Measurements from ENCODE around the gene AP3B1.
A peak's percentile ranks its signal among the peaks of the same experiment; 100 is the strongest.

AP3B1 gene, protein sequence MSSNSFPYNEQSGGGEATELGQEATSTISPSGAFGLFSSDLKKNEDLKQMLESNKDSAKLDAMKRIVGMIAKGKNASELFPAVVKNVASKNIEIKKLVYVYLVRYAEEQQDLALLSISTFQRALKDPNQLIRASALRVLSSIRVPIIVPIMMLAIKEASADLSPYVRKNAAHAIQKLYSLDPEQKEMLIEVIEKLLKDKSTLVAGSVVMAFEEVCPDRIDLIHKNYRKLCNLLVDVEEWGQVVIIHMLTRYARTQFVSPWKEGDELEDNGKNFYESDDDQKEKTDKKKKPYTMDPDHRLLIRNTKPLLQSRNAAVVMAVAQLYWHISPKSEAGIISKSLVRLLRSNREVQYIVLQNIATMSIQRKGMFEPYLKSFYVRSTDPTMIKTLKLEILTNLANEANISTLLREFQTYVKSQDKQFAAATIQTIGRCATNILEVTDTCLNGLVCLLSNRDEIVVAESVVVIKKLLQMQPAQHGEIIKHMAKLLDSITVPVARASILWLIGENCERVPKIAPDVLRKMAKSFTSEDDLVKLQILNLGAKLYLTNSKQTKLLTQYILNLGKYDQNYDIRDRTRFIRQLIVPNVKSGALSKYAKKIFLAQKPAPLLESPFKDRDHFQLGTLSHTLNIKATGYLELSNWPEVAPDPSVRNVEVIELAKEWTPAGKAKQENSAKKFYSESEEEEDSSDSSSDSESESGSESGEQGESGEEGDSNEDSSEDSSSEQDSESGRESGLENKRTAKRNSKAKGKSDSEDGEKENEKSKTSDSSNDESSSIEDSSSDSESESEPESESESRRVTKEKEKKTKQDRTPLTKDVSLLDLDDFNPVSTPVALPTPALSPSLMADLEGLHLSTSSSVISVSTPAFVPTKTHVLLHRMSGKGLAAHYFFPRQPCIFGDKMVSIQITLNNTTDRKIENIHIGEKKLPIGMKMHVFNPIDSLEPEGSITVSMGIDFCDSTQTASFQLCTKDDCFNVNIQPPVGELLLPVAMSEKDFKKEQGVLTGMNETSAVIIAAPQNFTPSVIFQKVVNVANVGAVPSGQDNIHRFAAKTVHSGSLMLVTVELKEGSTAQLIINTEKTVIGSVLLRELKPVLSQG

DNA sequence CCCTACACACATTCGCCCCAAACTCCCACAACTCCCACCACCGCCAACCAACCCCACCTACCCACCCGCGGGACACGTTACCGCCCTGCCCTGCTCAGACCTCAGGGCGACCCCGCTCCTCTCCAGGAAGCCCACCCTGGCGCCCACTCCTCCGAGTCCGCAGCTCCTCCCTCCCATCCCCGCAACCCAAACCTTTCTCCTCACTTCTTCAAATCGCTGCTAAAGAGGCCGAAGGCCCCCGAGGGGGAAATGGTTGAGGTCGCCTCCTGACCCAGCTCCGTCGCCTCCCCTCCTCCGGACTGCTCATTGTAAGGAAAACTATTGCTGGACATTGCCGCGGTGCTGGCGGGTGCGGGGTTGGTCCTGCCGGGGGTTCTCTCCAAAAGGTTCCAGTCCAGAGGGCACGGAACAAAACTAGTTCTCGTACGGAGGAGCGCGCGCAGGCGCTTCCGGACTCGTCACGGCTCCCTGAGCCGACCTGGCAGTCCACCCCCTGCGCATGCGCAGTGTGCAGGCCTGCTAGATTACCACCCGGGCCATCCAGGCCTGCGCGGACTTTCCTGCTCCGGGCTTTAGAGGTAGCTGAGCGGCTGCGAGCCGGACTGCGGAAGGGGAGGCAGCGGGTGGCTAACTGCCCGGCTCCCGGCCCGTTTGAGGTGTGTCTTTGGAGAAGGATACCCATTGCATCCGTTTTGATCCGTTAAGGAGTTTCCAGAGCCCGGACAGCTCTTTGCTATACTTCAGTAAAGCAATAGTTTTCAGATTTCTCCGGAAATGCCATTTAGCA, at the start of gene AP3B1:
TSS of gene AP3B1 (minus strand) at position 451 of the 787 bp plus-strand sequence. CDS start at position 332, 119 bp downstream.
- DNase-seq = peak; percentile 100

DNA sequence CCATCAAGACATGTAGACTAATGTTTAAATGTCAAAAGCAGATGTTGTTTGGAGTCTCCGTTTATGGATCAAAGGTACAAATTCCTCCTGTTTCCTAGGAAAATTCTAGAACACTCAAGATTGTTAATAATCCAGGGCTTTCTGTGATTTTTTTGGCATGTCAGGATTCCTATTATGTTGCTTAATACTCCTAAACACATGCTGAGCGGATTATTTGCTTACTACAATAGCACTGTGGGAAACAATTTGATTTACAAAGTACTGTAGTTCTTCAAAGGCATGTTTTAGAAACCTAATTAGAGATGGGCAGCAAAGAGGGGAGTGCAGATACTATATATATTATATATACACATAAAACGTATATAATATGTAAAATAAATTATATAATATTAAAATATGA, 46.9 kb upstream of the AP3B1 start:
- no peak for DNase-seq

DNA sequence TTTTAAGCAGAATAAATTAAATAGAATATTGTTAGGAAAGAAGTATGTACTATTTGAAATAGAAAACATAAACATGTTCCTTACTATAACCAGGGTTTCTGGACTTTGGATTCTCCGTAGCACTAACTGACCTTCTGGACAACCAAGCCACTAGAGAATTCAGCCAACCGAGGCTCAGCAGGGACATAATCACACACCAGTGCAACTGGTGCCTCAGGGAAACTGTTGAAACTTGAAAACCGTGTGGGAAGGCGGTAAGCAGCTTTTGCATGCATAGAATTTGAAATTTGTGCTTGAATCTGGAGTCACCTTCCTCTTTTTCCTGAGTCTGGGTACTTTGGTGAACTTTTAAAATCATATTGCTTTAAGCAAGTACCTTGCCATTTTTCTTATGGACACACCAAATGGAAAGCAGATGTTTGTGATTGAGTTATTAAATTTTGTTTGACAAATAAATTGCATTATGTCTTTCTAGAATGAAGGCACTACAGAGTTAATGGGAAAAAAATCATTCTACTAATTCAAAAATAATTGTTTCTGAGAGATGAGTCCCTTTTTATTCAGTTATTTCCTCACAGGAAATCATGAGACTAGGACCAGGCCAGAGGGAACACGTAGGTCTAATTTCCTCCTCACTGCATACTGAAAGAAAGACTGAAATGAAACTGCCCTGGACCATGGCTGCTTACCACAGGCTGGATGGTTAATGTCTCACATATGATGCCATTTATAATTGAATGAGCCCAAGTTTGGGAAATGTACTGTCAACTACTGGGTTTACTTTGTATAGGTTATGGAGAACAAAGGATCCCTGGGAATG, 45.3 kb upstream of the AP3B1 start:
- DNase-seq = peak; percentile 83

DNA sequence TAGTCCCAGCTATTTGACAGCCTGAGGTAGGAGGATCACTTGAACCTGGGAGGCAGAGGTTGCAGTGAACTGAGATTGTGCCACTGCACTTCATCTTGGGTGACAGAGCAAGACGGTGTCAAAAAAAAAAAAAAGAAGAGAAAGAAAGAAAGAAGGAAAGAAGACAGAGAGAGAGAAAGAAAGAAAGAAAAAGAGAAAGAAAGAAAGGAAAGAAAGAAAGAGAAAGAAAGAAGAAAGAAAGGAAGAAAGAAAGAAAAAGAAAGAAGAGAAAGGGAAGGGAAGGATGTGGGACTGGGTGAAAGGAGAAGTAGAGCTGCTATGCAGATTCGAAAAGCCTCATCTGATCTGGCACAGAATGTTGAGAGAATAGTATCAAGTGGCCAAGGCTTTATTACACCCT, 42.2 kb upstream of the AP3B1 start:
- DNase-seq = peak; percentile 16

DNA sequence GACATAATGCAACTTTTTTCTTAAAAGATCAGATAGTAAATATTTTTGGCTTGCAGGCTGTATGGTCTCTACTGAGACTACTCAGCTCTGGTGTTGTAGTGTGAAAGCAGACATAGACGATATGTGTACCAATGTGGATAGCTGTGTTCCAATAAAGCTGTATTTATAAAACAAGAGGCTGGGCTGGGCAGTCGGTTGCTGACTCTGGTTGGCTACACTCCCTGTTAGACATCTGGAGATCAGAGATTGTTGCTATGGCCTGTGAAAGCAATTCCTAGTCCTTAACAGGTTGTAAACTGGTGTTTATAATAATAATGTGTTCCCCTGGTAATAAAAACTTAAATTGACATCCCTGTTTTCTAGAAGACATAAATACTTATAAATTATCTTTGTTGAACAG, 41.5 kb upstream of the AP3B1 start:
- DNase-seq = no peak

DNA sequence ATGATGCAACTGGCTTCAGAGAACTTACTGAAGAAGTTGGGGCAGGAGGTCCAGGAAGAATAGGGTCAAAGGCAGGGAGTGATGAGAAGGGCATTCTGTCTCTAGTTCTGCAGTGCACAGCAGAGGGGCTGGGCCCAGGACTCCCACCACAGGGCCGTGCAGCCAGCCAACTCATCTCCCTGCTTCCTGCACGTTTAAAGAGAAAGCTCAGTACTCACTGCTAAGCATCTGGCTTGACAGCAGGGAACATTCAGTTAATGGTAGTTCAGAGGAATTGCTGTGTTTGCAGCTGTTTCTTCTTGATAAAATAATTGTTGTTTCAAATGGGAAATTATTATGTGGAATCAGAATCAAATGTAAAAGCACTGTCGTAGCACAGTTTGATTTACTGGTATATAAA, 40.3 kb upstream of the AP3B1 start:
- DNase-seq = no peak

DNA sequence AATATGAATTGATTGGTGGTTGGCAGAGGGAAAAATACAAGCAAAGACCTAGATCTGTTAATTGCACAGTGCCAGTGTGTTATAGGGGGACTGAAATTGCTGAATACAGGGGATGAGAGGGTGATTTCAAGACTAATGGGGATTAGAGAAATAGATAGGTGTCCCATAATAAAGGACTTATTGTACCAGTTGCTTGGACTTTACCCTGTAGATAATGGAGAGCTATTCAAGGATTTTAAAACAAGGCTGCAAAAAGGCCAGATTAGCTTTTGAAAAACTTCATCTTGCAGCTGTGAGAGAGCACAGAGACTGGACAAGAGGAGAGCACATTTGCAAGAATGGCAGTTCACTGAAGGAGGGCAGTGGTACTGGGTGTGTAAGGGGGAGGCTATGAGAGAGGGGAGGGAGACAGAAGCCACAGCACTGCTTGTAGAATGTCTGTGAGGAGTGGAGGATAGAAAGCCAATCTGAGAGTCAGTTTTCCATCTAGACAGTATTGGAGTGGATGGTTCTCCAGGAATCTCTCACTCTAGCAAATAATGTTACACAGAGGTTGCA, 37.1 kb upstream of the AP3B1 start:
- no peak for DNase-seq

DNA sequence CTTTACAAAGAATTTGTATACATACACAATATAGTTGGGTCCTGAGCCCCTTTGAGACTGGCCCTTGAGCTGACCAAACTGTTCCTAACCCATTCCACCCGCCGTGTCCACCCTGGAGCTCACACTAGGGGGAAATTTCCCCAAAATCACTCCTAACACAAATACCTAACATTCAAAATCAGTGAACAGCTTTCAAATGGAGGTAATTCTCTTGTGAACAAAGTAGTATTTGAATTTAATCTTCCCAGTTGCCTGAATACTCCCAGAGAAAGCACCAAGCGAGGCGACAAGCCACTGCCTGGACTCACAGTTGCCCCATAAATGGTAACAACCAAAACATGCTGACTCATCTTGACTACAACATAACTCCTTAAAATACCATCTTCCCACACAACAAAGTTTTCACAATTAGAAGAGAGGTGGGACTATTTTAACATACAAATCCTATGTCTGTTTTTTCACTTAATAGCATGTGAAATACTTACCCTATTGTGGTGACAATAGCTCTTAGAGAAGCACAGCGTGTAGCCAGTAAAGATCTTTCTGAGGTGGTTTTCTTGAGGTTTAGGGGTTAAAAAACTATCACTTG, 34.2 kb upstream of the AP3B1 start:
- peak; percentile 62 for DNase-seq

DNA sequence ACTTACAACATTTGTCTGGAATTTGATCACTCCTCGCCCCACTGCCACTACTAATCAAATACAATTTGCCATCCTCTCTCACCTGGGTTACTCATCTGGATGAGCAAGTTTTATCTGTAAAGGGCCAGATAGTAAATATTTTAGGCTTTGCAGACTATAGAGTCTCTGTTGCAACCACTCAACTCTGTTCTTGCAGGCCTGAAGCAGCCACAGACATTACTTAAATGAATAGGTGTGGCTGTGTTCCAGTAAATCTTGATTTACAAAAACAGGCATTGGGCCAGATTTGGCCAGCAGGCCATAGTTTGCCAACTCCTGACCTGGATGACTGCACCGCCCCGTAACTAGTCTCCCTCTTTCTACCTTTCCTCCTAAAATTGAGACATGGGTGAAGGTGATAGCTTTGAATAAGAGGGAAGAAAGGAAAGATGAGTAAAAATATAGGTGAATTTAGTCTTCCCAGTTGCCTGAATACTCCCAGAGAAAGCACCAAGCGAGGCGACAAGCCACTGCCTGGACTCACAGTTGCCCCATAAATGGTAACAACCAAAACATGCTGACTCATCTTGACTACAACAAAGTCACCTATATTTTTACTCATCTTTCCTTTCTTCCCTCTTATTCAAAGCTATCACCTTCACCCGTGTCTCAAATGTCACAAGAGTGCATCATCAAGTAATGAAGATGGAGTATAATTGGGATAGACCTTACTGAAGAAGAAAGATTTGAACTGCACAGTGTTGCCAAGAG, 33.4 kb upstream of the AP3B1 start:
- no peak for DNase-seq

DNA sequence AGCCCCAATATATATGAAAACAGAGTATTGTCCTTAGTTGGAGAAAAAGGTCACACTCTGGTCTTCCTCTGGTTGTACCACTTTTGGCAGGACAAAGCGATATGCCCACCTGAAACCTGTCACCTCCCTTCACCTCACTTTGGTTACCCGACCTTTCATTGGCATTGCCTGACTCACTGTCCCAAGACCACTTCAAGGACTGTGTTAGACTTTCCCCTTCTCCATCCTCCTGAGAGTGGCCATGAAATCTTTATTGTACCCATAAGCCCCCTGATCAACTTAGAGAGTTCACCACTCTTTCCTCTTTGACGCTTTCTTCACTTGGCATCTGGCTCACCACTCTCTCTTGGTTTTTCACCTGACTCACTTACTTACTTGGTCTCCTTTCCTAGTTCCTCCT, 32.4 kb upstream of the AP3B1 start:
- DNase-seq = no peak

DNA sequence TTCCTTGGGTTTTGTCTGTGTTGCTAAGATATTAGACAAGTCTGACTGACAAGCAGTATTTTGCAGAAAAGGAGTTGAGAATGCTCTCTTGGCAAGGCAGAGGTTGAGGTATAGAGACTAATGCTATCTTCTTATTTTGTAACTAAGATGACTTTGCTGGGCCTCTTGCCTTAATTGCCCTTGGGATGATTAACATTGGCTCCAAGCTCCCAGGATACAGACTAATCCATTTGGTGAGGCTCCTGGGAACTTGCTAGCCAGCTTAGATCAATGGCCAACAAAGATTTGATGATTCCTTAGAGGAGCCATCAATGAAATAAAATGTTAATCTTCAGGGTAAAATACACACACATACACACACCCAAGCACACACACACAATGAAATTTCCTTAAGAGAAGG, 28.7 kb upstream of the AP3B1 start:
- DNase-seq = no peak

DNA sequence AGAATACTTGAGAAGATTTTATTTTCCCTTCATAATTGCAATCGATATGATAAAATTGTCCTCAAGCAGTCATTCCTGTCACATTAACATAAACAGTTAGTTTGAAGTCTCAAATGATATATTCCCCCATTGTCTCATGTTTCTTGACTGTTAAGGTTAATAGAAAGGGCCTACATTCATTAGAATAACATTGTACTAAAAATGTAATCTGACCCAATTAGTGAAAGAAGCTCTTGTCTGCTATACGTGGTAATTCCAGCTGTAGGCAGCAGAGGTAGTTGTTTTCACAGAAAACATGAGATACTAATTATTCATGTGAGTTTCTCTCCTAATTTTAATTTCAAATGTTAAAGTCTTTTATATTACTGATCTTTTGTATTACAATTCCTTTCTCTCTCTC, 25.9 kb upstream of the AP3B1 start:
- peak; percentile 42 for DNase-seq

DNA sequence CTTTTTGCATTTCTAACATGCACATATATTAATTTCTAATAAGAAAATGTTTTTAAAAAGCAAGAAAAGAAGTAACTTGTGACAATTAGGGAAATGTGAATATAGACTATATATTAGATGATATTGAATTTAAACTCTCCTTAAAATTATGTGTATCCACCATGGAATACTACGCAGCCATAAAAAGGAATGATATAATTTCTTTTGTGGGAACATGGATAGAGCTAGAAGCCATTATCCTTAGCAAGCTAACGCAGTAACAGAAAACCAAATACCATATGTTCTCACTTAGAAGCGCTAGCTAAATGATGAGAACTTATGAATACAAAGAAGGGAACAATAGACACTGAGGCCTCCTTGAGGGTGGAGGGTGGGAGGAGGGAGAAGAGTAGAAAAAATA, 23.8 kb upstream of the AP3B1 start:
- DNase-seq = no peak

DNA sequence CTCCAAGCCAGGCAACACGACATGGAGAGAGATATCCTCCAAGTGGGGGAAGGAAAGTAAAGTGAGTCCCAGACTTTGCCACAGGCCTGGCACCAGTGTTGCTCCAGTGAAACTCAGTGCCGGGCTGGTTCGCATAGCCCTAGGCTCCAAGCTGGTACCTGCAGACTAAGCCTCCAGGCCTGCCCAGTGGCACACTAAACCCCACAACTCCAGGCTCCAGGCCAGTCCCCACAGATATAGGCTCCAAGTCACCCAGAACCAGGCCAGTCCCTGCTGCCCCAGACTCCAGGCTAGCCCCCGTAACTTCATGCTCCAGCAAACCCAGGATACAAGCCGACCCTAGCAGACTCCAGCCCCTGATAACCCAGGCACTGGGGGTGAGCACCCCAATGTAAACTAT, 23.0 kb upstream of the AP3B1 start:
- DNase-seq = no peak

DNA sequence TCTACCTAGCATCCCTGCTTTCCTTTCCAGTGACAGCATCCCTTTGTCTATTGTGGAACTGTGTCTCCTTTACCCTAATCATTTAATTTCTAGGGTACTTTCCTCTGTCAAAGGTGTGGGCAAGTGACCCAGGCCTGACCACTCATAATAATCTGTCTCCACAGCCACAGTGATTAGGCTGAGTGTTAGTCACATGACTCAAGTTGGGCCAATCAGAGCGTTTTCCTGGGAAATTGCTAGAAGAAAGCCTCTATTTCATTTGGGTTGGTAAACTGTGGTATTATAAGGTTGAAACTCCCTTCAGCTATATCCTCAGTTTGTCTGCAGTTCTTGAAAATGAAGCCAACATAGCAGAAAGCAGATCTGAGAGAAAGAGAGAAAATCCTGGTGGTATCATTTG, 14.2 kb upstream of the AP3B1 start:
- no peak for DNase-seq

DNA sequence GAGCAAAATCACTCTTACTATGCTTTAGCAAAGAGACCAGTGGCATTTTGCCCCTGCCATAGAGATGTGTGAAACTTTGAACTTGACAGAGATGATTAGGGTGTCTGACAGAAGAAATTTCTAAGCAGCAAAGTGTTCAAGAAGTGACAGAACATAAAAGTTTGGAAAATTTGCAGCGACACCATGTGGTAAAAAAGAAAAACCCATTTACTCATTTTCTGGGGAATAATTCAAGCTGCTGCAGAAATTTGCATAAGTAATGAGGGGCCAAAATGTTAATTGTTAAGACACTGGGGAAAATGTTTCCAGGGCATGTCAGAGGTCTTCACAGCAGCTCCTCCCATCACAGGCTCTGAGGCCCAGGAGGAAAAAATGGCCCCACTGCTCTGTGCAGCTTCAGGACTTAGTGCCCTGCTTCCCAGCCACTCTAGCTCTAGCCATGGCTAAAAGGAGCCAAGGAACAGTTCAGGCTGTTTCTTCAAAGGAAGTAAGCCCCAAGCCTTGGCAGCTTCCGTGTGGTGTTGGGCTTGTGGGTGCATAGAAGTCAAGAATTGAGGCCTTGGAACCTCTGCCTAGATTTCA, 6.1 kb upstream of the AP3B1 start:
- peak; percentile 26 for DNase-seq

DNA sequence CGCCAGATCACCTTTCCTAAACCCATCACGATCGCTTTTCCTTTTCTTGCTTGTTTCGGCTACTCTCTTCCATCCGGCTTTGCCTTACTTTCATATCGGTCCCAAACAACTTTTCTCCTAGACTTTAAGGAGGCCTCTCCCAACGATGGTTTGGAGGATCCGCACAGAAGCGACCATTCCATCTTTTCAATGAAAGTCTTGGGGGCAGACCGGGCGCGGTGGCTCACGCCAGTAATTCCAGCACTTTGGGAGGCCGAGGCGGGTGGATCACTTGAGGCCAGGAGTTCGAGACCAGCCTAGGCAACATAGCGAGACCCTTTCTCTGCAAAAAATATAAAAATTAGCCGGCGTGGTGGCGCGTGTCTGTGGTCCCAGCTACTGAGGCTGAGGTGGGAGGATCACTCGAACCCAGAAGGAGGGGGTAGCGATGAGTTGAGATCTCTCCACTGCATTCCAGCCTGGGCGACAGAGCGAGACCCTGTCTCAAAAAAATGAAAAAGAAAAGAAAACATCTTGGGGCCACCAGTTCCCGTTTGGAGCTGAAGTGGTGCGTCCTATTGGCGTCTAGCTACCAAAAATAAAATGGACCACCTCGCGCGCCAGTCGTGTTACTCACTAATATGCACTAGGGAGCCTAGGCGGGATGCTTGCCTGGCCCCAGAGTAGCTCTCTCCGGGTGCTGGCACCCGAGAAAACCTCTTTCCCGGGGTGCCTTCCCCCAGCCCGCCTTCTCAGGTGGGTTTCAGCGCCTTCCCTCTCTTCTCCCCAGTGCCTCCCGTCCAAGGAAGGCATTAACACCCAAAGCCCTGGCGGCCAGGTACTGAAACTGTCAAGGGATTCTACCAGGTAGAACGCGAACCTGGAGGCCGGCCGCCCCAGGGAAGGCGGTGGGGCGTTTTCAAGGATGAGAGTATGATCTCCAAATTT, 800 bp upstream of the AP3B1 start:
- DNase-seq = no peak

DNA sequence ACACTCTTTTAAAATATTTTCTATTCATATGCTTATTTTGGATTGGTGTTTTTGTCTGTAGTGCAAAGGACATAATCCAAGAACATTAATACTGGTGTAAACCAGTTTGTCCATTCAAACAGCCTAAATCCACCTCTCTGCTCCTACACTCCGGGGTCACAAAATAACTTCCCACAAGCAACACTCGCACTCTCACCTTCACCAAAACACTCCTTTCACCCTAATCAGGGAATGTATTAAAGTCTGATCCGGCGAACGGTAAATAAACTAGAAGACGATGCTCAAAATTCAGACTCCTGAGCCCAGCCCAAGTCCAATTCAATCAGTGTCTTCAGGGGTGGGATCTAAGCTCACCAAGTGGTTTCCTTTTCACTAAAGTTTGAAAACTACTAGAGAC, 649 bp downstream of the AP3B1 start:
- DNase-seq = no peak

DNA sequence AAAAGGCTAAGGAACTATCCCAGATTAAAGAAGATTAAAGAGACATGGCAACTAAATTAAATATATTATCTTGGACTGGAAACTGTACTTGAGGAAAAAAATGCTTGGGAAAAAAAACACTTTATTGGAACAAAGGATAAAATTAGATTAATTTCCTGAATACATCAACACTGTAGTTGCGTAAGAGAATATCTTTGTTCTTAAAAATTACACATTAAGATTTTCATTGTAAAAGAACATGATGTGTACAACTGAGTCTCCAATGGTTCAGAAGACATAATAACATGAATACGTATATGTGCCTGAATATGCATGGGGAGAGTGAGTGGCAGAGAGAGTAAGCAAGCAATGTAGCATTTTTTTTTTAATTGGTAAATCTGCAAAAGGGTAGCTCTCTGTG, 2.8 kb downstream of the AP3B1 start:
- no peak for DNase-seq
